Parathyroid adenoma (tissue), 2 donors: ENCODE data around the gene OLFML2B.

Source experiments
- H2AFZ ChIP-seq: fragments of 300-600 bp; sonication (generic); one replicate; pipeline ENCODE4 v1.7.0; 2017; ENCODE audit warnings: antibody characterized with exemption, mild to moderate bottlenecking
- H3K27ac ChIP-seq: fragments of 300-600 bp; sonication (generic); one replicate; pipeline ENCODE4 v1.7.0; 2017
- H3K27me3 ChIP-seq: fragments of 300-600 bp; sonication (generic); one replicate; pipeline ENCODE4 v1.7.0; 2017; ENCODE audit warnings: low read length; ENCODE audit not compliant: control insufficient read depth, insufficient read depth
- H3K36me3 ChIP-seq: fragments of 300-600 bp; sonication (generic); one replicate; pipeline ENCODE4 v1.7.0; 2017; ENCODE audit warnings: low read length; ENCODE audit not compliant: control insufficient read depth, insufficient read depth
- H3K4me1 ChIP-seq: fragments of 300-600 bp; sonication (generic); one replicate; pipeline ENCODE4 v1.7.0; 2017; ENCODE audit warnings: control low read depth
- H3K4me2 ChIP-seq: fragments of 300-600 bp; sonication (generic); one replicate; pipeline ENCODE4 v1.7.0; 2017; ENCODE audit warnings: low read length
- H3K4me3 ChIP-seq: fragments of 300-600 bp; sonication (generic); one replicate; pipeline ENCODE4 v1.7.0; 2017; ENCODE audit warnings: low read depth, low read length
- H3K79me2 ChIP-seq: fragments of 300-600 bp; sonication (generic); one replicate; pipeline ENCODE4 v1.7.0; 2017; ENCODE audit warnings: control low read depth
- H3K9ac ChIP-seq: fragments of 300-600 bp; sonication (generic); one replicate; pipeline ENCODE4 v1.7.0; 2017; ENCODE audit warnings: mild to moderate bottlenecking
- H3K9me3 ChIP-seq: fragments of 300-600 bp; sonication (generic); one replicate; pipeline ENCODE4 v1.7.0; 2017; ENCODE audit warnings: low read length; ENCODE audit not compliant: control insufficient read depth
- CTCF ChIP-seq: fragments of 300-600 bp; sonication (generic); IDR thresholded peaks from one replicate; pipeline ENCODE4 v1.7.0; 2017; ENCODE audit warnings: antibody characterized with exemption, mild to moderate bottlenecking
- donor health status: primary hyperparathyroidism.

The OLFML2B gene

GRCh38 chr1:161933592-161934588, 89.8 kb downstream of the OLFML2B start:
- Histone ChIP-seq H3K9me3 (no peaks in the 10 kb centered on the region), H3K4me3 (no peak overlapping the region), H3K4me2 (no peak overlapping the region), H3K9ac (no peak overlapping the region), H3K36me3 (no peaks in the 10 kb centered on the region), H3K4me1 (no peaks in the 10 kb centered on the region), H2AFZ (no peak overlapping the region), H3K79me2 (no peaks in the 10 kb centered on the region), H3K27ac (no peak overlapping the region), H3K27me3 (no peaks in the 10 kb centered on the region)
- TF ChIP-seq CTCF, result no peak
